ACC112 (cell line): ENCODE results near the gene TGFBRAP1.

Experiments used
- H2AFZ ChIP-seq: fragments of 200-600 bp; sonication (generic); one replicate; pipeline ENCODE4 v1.6.0; 2017; ENCODE audit warnings: antibody characterized with exemption, low read length; ENCODE audit not compliant: unreplicated experiment
- H3K27ac ChIP-seq: fragments of 200-600 bp; sonication (generic); 2 replicates; pipeline ENCODE4 v1.5.1; 2014; ENCODE audit warnings: low read depth, mild to moderate bottlenecking, antibody characterized with exemption, low read length, moderate library complexity
- H3K27me3 ChIP-seq: fragments of 200-600 bp; sonication (generic); 2 replicates; pipeline ENCODE4 v1.6.1; 2014; ENCODE audit warnings: mild to moderate bottlenecking, antibody characterized with exemption, low read length, moderate library complexity, mixed read lengths; ENCODE audit not compliant: insufficient read depth
- H3K36me3 ChIP-seq: fragments of 200-600 bp; sonication (generic); 2 replicates; pipeline ENCODE4 v1.6.1; 2016; ENCODE audit warnings: mild to moderate bottlenecking, antibody characterized with exemption, low read length, moderate library complexity, mixed read lengths; ENCODE audit not compliant: insufficient read depth
- H3K4me1 ChIP-seq: fragments of 200-600 bp; sonication (generic); one replicate; pipeline ENCODE4 v1.6.1; 2016; ENCODE audit warnings: low read length, mixed read lengths; ENCODE audit not compliant: insufficient read depth, unreplicated experiment, control insufficient read depth
- H3K4me3 ChIP-seq: fragments of 200-600 bp; sonication (generic); 2 replicates; pipeline ENCODE4 v1.5.1; 2014; ENCODE audit warnings: mild to moderate bottlenecking, low read depth, low read length
- H3K79me2 ChIP-seq: fragments of 200-600 bp; sonication (generic); one replicate; pipeline ENCODE4 v1.6.0; 2016; ENCODE audit warnings: low read length; ENCODE audit not compliant: control insufficient read depth, unreplicated experiment, insufficient read depth

Gene TGFBRAP1, protein sequence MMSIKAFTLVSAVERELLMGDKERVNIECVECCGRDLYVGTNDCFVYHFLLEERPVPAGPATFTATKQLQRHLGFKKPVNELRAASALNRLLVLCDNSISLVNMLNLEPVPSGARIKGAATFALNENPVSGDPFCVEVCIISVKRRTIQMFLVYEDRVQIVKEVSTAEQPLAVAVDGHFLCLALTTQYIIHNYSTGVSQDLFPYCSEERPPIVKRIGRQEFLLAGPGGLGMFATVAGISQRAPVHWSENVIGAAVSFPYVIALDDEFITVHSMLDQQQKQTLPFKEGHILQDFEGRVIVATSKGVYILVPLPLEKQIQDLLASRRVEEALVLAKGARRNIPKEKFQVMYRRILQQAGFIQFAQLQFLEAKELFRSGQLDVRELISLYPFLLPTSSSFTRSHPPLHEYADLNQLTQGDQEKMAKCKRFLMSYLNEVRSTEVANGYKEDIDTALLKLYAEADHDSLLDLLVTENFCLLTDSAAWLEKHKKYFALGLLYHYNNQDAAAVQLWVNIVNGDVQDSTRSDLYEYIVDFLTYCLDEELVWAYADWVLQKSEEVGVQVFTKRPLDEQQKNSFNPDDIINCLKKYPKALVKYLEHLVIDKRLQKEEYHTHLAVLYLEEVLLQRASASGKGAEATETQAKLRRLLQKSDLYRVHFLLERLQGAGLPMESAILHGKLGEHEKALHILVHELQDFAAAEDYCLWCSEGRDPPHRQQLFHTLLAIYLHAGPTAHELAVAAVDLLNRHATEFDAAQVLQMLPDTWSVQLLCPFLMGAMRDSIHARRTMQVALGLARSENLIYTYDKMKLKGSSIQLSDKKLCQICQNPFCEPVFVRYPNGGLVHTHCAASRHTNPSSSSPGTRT

DNA sequence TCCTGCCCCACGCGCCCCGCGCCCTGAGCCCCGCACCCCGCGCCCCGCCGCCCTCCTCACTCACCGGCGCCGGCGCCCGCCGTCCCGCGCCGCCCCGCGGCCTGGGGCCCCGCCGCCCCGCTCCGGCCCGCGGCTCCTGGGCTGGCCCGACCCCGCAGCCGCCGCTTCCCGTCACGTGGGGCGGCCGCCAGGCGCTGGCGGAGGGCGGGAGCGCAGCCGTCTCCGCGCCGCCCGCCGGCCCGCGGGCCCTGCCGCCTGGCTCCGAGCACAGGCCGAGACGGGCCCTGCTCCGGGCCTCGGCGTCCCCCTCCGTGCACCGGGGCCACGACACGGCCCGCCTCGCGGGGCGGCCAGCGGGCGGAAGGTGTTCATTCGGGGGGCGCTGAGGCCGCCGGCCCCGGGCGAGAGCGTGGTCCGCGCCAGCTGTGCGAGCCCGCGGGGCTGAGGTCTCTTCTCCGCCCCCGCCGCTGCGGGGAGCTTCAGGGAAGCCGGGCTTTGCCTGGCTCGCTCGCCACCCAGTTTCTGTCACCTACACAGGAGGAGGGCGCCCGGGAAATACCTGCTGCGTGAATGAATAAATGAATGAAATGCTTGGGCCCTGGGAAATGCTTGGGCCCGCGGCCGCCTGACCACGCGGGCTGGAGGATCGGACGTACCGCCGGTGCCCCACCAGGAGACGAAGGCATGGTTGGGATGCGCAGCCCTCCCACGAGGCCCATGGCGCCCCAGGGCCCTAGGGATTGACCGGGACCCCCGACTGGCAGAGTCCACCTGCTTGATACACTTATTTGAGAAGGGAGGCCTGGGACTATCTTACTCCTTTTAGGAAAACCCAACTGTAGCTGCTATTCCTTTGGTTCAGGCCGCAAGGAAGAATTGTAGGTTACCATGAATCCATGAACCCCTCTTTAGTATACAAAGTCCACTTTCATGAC lies at the start of gene TGFBRAP1:
Gene TGFBRAP1 (minus strand): TSS at position 175 of the 935 bp plus-strand sequence. CDS start 21,434 bp downstream, outside the sequence.
- Histone ChIP-seq H3K27ac (no peak within 1 kb of the TSS), H3K4me3 (peak within 1 kb of the TSS; percentile 86), H2AFZ (peak within 1 kb of the TSS; percentile 51), H3K79me2 (peaks cover 34% of the 10 kb centered on the region), H3K27me3 (no peaks in the 10 kb centered on the region), H3K4me1 (peaks cover 28% of the 10 kb centered on the region), H3K36me3 (no peaks in the 10 kb centered on the region)

DNA sequence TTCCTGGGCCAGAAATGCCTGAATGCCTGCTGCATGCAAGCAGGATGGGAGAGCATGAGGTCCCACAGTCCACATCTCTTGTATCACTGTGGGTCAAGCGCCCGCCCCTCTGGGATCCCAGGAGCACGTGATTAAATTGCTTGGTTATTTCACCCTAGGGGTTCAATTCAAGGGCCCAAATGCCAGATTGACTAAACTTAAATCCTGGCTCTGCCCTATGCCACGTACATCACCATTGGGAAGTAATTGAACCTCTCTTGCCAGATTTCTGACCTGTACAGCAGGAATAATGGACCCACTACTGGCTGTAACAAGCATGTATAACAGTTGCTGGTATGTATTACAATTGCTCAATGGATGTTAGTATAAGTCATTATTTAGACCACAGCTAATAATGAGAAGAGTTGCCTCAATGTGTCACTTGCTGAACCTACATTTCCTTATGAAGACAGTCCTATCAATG lies 49.4 kb upstream of the TGFBRAP1 start:
- Histone ChIP-seq H2AFZ (no peak overlapping the region), H3K4me3 (no peak overlapping the region), H3K27me3 (no peaks in the 10 kb centered on the region), H3K4me1 (peaks cover 92% of the 10 kb centered on the region), H3K36me3 (peaks cover 66% of the 10 kb centered on the region), H3K27ac (peak overlapping the region; percentile 88), H3K79me2 (peaks cover 93% of the 10 kb centered on the region)

DNA sequence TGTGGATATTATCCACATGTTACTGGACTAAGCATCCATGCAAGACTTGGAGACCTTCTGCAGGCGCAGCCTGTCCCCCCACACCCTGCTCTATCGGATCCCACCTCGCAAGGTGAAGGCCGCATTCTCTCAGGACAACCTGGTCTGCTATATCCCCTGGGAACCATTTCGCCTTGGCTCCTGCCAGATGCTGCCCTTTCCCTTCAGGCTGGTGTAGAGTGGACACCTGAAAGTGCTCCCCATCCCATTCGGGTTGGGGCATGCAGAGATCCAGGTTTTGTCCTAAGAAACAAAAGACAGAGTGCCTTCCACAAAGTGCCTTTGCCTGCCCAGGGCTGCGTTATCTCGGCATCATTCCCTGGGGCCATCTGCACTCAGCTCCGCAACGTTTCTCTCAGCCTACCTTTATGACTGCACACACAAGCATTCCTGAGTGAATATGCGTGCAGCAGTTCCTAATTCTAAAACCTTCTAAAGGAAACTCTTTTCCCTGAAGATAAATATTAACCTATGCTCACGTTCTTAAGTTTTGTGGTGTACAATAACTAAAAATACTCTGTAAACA lies 48.8 kb upstream of the TGFBRAP1 start:
- Histone ChIP-seq H3K27ac (peak overlapping the region; percentile 88), H3K36me3 (peaks cover 66% of the 10 kb centered on the region), H3K27me3 (no peaks in the 10 kb centered on the region), H3K79me2 (peaks cover 93% of the 10 kb centered on the region), H3K4me1 (peaks cover 95% of the 10 kb centered on the region), H3K4me3 (no peak overlapping the region), H2AFZ (no peak overlapping the region)

DNA sequence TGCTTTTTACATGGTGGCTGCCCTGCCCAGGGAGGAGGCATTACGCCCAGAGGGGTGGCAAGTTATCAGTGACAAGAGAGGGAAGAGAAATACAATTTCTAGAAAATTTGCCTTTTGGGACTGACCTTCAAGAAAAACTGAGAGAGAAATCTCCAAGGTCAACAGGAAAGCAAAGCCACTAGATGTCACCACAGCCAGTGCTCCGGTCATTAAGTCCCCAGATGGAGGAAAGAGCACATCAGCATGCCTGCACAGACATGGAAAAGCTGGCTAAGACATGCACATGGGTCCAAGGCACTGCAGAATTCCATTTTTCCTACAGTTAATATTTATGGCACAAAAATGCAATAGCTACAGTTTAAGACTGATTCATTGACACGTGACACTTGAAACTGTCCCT lies 48.3 kb upstream of the TGFBRAP1 start:
- H3K4me1 ChIP-seq = peaks cover 94% of the 10 kb centered on the region
- H3K4me3 ChIP-seq = no peak overlapping the region
- peak overlapping the region; percentile 88 for H3K27ac ChIP-seq
- peaks cover 66% of the 10 kb centered on the region for H3K36me3 ChIP-seq
- H3K79me2 ChIP-seq = peaks cover 94% of the 10 kb centered on the region
- no peak overlapping the region for H2AFZ ChIP-seq
- no peaks in the 10 kb centered on the region for H3K27me3 ChIP-seq

DNA sequence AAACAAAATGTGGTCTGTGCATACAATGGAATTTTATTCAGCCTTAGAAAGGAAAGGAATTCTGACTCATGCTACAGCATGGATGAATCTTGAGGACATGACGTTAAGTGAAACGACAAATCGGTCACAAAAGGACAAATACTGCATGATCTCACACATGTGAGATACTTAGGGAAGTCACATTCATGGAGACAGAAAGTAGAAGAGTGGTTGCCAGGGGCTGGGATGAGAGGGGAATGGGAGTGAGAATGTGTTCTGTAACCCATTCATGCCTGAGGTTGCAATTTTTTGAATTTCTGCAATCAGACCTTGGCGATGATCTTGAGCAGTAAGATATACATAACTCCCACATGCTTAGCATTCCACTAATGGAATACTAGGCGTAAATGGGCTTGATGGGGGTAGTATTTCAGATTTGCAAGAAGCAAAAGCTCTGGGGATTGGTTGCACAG lies 47.3 kb upstream of the TGFBRAP1 start:
- no peaks in the 10 kb centered on the region for H3K27me3 ChIP-seq
- H3K36me3 ChIP-seq = peaks cover 66% of the 10 kb centered on the region
- no peak overlapping the region for H3K4me3 ChIP-seq
- H3K79me2 ChIP-seq = peaks cover 91% of the 10 kb centered on the region
- H2AFZ ChIP-seq = no peak overlapping the region
- peak overlapping the region; percentile 88 for H3K27ac ChIP-seq
- H3K4me1 ChIP-seq = peaks cover 92% of the 10 kb centered on the region

DNA sequence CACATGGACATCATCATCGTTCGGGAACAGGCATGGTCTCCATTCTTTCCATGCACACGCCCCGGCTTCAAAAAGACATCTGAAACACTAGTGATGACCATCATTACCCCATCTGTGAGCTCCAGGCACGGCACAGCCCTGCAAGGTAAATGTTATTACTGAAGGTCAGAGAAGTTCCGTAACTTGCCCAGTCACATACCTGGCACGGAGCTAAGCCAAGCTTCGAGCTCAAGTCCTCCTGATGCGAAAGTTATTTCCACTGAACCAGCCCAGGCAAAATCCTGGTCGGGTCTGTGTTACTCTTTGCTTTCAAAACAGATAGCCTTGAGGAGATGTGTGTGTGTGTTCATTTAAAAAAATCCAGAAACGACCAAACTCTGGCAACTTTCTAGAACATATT lies 46.5 kb upstream of the TGFBRAP1 start:
- H3K27ac ChIP-seq = peak overlapping the region; percentile 88
- H3K27me3 ChIP-seq = no peaks in the 10 kb centered on the region
- no peak overlapping the region for H2AFZ ChIP-seq
- peaks cover 83% of the 10 kb centered on the region for H3K79me2 ChIP-seq
- peaks cover 92% of the 10 kb centered on the region for H3K4me1 ChIP-seq
- peak overlapping the region; percentile 0; the same call in 1 of the 2 replicates for H3K4me3 ChIP-seq
- H3K36me3 ChIP-seq = peaks cover 66% of the 10 kb centered on the region

DNA sequence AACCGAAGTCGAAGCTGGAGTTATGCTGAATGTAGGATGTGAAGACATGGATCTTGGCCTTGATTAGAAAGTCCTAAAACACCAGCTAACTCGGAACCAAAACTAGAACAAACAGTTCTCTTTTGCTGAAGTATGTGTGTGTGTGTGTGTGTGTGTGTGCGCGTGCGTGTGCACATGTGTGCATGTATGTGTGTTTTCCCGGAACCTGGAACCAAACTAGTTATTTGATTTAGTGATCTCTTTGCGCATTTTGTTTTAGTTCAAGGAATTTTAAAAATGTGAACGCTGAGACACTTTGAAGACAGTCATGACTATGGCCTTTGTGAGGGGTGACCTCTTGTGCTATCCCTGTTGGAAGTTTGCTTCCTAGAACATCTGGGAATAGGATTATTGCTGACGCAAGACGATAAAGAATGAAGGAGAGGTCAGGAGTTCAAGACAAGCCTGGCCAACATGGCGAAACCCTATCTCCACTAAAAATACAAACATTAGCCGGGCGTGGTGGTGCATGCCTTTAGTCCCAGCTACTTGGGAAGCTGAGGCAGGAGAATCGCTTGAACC lies 45.5 kb upstream of the TGFBRAP1 start:
- peak overlapping the region; percentile 88 for H3K27ac ChIP-seq
- H3K79me2 ChIP-seq = peaks cover 82% of the 10 kb centered on the region
- H3K27me3 ChIP-seq = no peaks in the 10 kb centered on the region
- H3K4me1 ChIP-seq = peaks cover 91% of the 10 kb centered on the region
- H3K36me3 ChIP-seq = peaks cover 66% of the 10 kb centered on the region
- H2AFZ ChIP-seq = no peak overlapping the region
- peak overlapping the region; percentile 34; the same call in 1 of the 2 replicates for H3K4me3 ChIP-seq

DNA sequence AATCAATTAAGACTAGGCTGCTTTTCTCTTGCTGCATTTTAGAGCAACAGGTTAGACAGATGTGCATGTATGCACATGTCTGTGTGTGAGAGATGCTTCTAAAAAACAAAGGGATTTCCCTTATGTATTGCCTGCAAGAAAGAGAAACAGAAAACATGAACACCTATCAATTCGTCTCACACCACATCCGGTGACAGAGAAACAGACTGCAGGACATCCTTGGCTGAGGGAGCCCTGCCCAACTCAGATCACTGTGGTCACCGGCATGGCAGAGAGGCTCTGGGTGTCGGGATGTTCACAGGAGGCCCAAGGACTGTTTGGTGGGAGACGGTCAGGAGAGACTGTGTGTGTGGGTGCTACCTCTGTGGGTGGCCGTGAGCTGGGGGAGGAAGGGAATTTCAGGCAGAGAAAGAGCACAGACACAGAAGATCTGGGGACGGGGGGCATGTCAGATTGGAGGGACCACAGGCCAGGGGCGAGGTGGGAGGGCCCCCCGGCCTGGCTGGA lies 44.4 kb upstream of the TGFBRAP1 start:
- Histone ChIP-seq H3K79me2 (peaks cover 81% of the 10 kb centered on the region), H3K27ac (peak overlapping the region; percentile 88), H3K4me3 (no peak overlapping the region), H2AFZ (no peak overlapping the region), H3K36me3 (peaks cover 66% of the 10 kb centered on the region), H3K4me1 (peaks cover 82% of the 10 kb centered on the region), H3K27me3 (no peaks in the 10 kb centered on the region)

DNA sequence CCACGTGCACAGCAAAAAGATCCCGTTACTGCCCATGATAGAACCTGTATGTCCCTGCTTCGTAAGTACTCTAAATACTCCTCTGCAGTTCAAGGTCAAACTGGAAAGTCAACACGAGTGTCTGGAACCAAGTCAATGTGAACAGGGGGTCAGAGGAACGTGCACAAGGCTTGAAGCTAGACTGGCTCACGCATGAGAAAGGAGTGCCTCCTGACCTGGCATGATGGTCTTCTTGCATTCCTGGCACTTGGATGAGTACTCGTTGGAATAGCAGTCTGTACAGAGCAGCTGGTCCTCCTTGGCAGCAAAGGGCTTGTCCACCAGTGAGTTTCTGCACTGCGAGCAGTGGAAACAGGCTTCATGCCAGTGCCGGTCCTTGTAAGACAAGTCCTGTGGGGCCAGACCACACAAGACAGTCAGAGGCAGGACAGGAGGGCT lies 43.8 kb upstream of the TGFBRAP1 start:
- peaks cover 81% of the 10 kb centered on the region for H3K79me2 ChIP-seq
- H3K36me3 ChIP-seq = peaks cover 70% of the 10 kb centered on the region
- H3K4me3 ChIP-seq = no peak overlapping the region
- peaks cover 76% of the 10 kb centered on the region for H3K4me1 ChIP-seq
- peak overlapping the region; percentile 88 for H3K27ac ChIP-seq
- no peaks in the 10 kb centered on the region for H3K27me3 ChIP-seq
- H2AFZ ChIP-seq = no peak overlapping the region
